HG03432 (cell line): ENCODE results near the gene ATF6B.

Experiments used
- ATAC-seq: cut with Tn5 transposase; IDR thresholded peaks from one replicate; pipeline ENCODE4 v1.9.1; 2021; ENCODE audit warnings: mild to moderate bottlenecking, moderate library complexity; ENCODE audit not compliant: unreplicated experiment

Gene ATF6B

DNA sequence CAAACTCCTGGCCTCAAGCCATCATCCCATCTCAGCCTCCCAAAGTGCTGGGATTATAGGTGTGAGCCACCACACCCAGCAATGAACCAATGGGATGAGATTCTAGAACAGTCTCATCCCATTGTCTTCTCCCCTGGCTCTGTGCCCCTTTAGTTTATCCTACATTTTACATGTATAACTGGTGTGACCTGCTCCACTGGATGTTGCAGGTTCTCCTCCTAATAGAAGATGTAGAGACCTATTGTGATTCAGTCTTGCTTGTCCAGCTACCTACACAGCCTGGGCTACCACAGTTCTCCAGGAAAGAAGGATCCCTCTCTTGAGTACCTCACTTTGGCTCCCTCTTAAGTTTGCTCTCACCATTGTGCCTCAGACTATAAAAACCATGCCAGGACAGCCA lies 4.1 kb upstream of the ATF6B start:
- ATAC-seq: no peak

GRCh38 chr6:32131439-32131948 lies 3.4 kb upstream of the ATF6B start:
- no peak for ATAC-seq

GRCh38 chr6:32129297-32130088 lies 1.4 kb upstream of the ATF6B start:
- no peak for ATAC-seq

DNA sequence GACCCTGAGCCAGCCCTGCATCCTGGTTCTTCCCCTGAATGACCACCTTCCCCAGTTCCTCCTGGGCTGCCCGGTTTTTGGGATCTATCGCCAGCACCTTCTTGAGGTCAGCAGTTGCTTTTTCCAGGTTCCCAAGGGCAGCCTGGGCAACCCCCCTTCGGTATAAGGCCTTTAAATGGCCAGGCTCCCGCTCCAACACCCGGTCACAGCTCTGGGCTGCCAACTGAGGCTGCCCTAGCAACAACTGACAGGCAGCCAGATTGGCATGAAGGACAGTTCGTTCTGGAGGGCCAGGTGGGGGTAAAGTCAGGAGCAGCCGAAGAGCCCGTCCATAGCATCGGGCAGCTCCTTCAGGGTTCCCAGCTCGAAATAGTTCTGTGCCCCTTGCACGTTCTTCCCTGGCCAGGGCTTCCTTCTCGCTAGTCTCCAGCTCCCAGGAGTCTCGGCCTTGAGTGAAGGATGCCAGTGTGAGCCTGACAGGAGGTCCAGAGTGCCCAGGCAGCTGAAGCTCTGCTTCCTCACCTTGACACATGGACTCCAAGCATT lies 778 bp upstream of the ATF6B start:
- no peak for ATAC-seq

GRCh38 chr6:32127409-32127716 lies 683 bp downstream of the ATF6B start:
- no peak for ATAC-seq

- no peak for ATAC-seq
These were observed 1.2 kb downstream of the ATF6B start for GRCh38 chr6:32126880-32127279.

DNA sequence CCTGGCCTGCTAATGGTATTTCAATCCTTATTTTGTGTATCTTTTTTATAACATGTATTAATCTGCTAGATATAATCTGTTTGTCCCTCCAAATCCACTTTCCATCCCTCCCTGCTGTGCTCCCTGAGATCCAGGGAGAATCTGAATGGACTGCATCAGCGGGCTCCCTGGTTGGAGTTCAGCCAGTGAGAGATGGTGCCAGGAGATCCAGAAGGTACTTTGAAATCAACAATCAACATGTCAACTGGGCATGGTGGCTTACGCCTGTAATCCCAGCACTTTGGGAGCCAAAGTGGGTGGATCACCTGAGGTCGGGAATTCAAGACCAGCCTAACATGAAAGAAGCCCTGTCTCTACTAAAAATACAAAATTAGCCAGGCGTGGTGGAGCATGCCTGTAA lies 4.4 kb downstream of the ATF6B start:
- ATAC-seq: no peak

DNA sequence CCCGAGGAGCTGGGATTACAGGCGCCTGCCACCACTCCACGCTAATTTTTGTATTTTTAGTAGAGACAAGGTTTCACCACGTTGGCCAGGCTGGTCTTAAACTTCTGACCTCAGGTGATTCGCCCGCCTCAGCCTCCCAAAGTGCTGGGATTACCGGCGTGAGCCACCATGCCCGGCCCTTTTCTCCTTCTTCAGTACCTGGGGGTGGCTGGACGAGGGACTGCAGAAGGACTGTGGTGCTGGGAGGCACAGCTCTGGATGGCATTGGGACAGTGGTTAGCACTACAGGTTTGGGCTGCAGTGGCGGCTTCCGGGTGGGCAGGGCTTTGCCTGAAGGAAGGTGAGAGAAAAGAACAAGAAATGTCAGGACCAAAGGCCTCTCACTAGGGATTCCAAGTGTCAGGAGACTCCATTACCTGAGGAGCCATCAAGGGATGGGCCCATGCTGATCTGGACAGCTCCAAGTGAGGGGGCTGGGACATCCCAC lies 7.4 kb downstream of the ATF6B start:
- ATAC-seq: no peak

- no peak for ATAC-seq
These were observed 9.0 kb downstream of the ATF6B start for GRCh38 chr6:32118782-32119628.

DNA sequence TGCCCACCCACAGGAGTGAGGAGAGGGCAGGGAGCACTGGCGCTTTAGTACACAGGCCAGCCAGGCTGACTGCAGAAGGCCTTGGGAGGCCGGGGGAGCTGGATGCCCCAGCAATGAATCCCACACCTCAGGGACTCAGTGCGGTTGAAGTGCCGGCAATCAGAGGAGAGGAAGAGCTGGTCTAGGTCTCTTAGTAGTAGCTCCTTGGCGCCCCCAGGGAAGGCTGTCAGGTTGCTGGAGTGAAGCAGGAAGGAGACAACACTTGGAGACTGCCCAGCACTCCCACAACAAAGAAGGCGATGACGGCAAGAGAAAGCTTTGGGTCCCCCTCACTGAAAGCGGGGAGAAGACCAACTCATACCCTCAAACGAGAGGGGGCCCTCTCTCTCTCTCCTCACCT lies 10.6 kb downstream of the ATF6B start:
- ATAC-seq: no peak

GRCh38 chr6:32116674-32117073 lies 11.4 kb downstream of the ATF6B start:
- ATAC-seq: no peak

DNA sequence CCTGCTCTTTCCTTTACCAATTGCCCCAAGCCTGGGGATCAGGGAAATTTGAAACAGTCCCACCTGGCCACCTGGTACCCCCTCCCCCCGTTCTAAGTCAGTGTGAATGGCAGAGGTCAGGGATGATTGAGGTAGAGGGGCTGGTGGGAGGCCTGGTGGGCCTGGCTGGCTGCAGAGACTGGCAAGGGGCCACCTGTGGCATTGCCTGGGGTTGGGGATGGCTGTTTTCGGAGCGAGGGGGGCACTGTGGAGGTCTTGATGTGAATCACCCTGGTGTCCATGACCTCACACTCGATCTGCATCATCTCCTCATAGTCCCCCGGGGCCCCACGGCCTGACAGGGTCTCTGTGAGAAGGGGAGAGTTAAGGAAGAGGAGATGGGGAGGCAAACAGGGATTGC lies 12.4 kb downstream of the ATF6B start:
- no peak for ATAC-seq

DNA sequence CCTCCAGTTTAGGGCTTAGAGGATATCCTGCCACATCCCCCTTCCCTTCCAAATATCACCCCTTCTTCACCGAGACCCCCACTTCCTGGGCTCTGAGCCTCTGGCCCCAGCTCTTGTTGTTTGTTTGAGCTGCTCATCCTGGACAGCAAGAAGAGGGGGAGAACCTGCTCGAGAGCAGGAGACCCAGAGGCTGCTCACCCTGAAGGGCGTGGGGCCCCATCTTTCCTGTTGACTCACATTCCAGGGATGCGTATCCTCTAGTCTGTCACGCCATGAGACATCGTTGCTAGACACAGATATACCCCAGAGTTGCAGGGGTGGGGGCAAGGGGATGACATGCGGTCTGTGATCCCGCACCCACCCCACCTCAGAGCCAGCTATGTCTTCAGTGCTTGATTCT lies 13.2 kb downstream of the ATF6B start:
- no peak for ATAC-seq

DNA sequence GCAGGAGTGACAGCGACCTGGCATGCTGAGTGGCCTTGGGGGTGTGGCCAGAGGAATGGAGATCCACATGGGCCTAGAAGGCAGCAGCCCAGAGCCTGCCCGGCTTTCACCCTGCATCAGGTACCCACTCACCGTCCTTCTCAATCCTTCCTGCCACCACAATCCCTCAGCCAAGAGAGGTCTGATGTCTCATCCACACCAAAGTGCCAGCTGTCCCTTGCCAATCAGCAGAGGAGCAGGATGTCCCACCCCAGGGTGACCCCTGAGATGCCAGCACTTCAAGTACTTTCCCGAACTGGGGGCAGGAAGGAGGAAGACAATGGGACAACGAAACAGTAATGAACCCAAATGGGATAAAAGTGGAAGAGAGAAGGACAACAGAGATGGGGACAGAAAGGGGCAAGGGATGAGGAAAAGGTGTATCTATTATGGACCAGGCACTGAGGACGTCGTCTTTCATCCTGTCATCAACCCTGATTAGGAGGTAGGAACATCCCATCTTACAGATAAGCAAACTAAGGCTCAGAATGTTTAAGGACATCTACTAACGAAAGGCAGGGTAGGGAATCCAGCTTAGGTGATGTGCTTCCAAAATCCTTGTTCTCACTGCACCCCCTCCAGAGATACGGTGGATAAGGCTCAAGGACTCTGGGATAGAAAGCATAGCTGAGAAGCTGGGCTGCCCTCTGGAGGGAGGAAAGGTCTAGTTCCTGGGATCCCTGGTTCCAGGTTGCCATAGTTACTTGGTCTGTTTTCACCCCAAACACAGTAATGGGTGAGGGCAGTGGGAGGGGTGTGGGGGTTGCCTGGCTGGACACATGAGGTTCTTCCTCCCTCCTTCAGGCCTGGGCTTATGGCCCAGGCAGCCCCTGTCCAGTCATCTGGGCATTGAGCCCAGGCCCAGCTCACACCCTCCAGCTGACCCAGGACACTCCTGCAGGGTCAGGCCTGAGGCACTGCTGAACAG lies 14.4 kb downstream of the ATF6B start:
- no peak for ATAC-seq

DNA sequence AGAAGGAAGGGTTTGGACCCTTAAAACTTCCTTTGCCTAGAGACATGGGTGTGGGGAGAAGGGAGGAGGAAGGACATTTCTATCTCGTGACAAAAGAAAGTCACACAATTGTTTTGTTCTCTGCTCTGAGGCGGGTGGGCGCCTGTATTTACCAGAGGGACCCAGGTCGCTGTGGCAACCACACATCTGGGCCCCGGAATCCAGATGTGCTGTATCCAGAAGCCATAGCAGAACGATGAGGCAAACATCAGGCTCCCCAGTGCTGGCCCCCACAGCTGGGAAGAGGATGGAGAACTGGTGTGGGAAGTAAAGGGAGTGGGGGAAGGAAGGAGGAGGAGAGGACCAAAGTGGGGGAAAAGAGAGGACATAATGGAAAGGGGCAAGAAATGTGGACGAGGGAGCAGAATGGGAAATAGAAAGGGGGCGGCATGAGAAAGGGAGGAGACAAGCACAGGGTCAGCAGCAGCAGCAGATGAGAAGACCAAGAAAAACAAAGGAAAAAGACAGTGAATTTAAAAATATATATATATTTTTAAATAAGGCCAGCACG lies 15.5 kb downstream of the ATF6B start:
- ATAC-seq: no peak

DNA sequence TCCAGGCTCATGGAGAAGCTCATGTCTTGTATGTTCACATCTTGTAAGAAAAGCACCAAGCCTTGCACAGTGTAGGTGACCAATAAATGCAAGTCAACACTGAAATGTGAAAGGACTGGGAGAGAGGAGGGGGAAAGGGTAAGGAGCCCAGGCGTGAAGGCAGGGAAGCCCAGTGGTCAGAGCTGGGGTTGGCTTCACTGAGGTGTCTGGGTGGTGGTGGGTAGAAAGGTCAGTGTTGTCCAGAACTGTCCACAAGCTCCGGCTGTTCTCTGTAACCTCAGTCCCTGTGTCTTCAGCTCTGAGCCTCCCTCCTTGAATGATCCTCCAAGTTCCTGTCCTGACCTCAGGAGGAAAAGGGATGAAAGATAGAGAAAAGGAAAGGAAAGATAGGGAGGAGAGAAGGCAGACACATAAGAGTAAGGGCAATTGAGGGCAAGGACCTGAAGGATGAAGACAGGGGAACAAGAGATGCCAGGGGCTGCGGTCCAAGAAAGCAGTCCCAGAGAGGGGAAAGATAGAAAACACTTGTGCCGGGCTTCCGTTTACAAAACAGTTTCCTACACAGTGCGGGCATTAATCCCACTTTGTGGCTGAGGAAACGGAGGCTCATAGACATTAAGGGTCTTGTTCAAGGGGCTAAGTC lies 16.5 kb downstream of the ATF6B start:
- no peak for ATAC-seq

GRCh38 chr6:32110632-32111031 lies 17.4 kb downstream of the ATF6B start:
- ATAC-seq: no peak

GRCh38 chr6:32109765-32110160 lies 18.3 kb downstream of the ATF6B start:
- ATAC-seq: no peak

GRCh38 chr6:32109114-32109764 lies 18.8 kb downstream of the ATF6B start, which contains the start of gene TNXB:
TSS of gene TNXB (minus strand) at chr6:32109338. CDS start at chr6:32098198, 11,140 bp downstream.
- ATAC-seq: no peak
